Measurements from ENCODE around the gene PCSK7. TPM values are rescaled to one million over a fixed set of nuclear protein-coding genes. Genes with fewer than 3 reads are reported as not detected.
A peak's percentile ranks its signal among the peaks of the same experiment; 100 is the strongest.

Gene PCSK7
- total and polyA plus RNA-seq, 10 of the 15 experiments (the other 5 are each of a cell fraction or from before 2014, with no cell fraction given), result 5.5 to 81.5 (median 51.6) TPM

- ChIA-PET RAD21 (ENCODE audit: unreplicated experiment) (interaction anchor here (1.6 to 9.9 kb wide), 2 partner anchors 49 to 55 kb away, joined by 3 to 159 read pairs; partner anchors contain the start of gene SIDT2), SMC1A (ENCODE audit: uncharacterized antibody, unreplicated experiment) (interaction anchor here (1.0 to 12.2 kb wide), 2 partner anchors 49 to 84 kb away, joined by 3 to 187 read pairs; partner anchors contain the start of gene SIDT2), POLR2A (interaction anchor here (0.5 to 3.6 kb wide), 3 partner anchors 29 to 51 kb away, joined by 3 to 51 read pairs (median 3); partner anchors contain the start of gene SIDT2), CTCF (interaction anchor here (0.9 to 17.3 kb wide), 8 partner anchors 8 to 588 kb away, joined by 3 to 422 read pairs (median 4); partner anchors contain the start of genes PAFAH1B2 and SIDT2)
- Histone ChIP-seq H3K79me2 (ENCODE audit: control insufficient read depth, insufficient read depth, low read length) (peaks cover 46% of the 10 kb centered on the region), H4K20me1 (ENCODE audit: control insufficient read depth, insufficient read depth) (no peaks in the 10 kb centered on the region; the same call in 1 of the 2 replicates), H3K4me2 (ENCODE audit: control insufficient read depth, insufficient read depth) (peak overlapping the region; percentile 5; the same call in 1 of the 2 replicates), H3K4me3 (no peak overlapping the region), H3K27me3 (replicated peaks in 1 of 2; ENCODE audit: control insufficient read depth in 2 of 2, insufficient read depth in 2 of 2, low read length in 1 of 2) (no peaks in the 10 kb centered on the region), H3K4me1 (ENCODE audit: control insufficient read depth, insufficient read depth, low read length) (peaks cover 9% of the 10 kb centered on the region), H2AFZ (ENCODE audit: control insufficient read depth, low read depth, low read length) (no peak overlapping the region), H3K27ac (ENCODE audit: control insufficient read depth, insufficient read depth) (peak overlapping the region; percentile 87), H3K9ac (ENCODE audit: control insufficient read depth, insufficient read depth, low read length) (peak overlapping the region; percentile 93; the same call in 1 of the 2 replicates), H3K9me3 (replicated peaks; ENCODE audit: control insufficient read depth, insufficient read depth, low read length) (no peaks in the 10 kb centered on the region), H3K36me3 (ENCODE audit: control insufficient read depth in 2 of 2, insufficient read depth in 2 of 2, low read length in 1 of 2) (peaks cover 22 to 24% of the 10 kb centered on the region in 2 experiments; a peak in 3 of 4 replicates)
- ATAC-seq (no peak), FAIRE-seq (no peak), DNase-seq (ENCODE audit: low read depth, low spot score) (no peak)
- BruUV-seq (replicated peaks), result no TSS peak
- TF ChIP-seq SKIL (IDR thresholded peaks at IDR 0.05; ENCODE audit: low read depth, poor library complexity, severe bottlenecking), result no peak
- TF ChIP-seq TCF7 (IDR thresholded peaks at IDR 0.05; ENCODE audit: borderline replicate concordance), result no peak
- TF ChIP-seq YBX1 (IDR thresholded peaks at IDR 0.05), result no peak
- TF ChIP-seq POLR2A (IDR thresholded peaks at IDR 0.05; ENCODE audit: low read depth, low read length), result 0 out of 2 replicates have a peak, but pooled peaks have one; percentile 16
- WGBS (ENCODE audit: insufficient coverage, insufficient replicate concordance, low lambda C conversion rate, missing lambda C conversion rate), result 95% methylated on average over 12 of the region's 12 CpGs
- intact Hi-C loops (cut with micrococcal nuclease; ENCODE audit: unreplicated experiment), result loop anchor here (5.0 kb wide), 2 partner anchors 392 to 437 kb away; partner anchors contain the start of genes APOA1 and APOA5
- in situ Hi-C loops (cut with MboI), result loop anchor here (5.0 kb wide), 1 partner anchor 352 kb away; no protein-coding TSS in a partner anchor
Measured at GRCh38 chr11:117229411-117229810, 2.5 kb downstream of the PCSK7 start.

All from GM12878 (cell line).